Ecto neural progenitor cell (in vitro differentiated cells): ENCODE data around the gene RNU2-63P.
"Not testable (repeated sequence)": the region's sequence is repeated elsewhere in the genome, so short reads cannot be mapped to it uniquely, and the experiment has no call there.

Experiments
- DNase-seq: peaks from one replicate; pipeline ENCODE4 v3.0.0-alpha.2; 2018; ENCODE audit warnings: low spot score

Gene RNU2-63P

GRCh38 chr2:88028931-88029330 is 12.6 kb upstream of the RNU2-63P start:
- DNase-seq: no peak

GRCh38 chr2:88027697-88028389 is 11.5 kb upstream of the RNU2-63P start:
- no peak for DNase-seq

- DNase-seq: peak; percentile 69
These were observed 8.2 kb upstream of the RNU2-63P start for GRCh38 chr2:88024509-88024908.

GRCh38 chr2:88022669-88022921 is 6.2 kb upstream of the RNU2-63P start:
- no peak for DNase-seq

GRCh38 chr2:88019985-88020384 is 3.6 kb upstream of the RNU2-63P start:
- DNase-seq: no peak

GRCh38 chr2:88018909-88019308 is 2.6 kb upstream of the RNU2-63P start:
- no peak for DNase-seq

GRCh38 chr2:88018077-88018805 is 1.9 kb upstream of the RNU2-63P start:
- DNase-seq: not testable (repeated sequence)

GRCh38 chr2:88017780-88018038 is 1.4 kb upstream of the RNU2-63P start:
- DNase-seq: not testable (repeated sequence)

- peak; percentile 54 for DNase-seq
These were observed 823 bp upstream of the RNU2-63P start for GRCh38 chr2:88016960-88017779.

GRCh38 chr2:88011011-88011410 is 5.3 kb downstream of the RNU2-63P start:
- no peak for DNase-seq

GRCh38 chr2:88010136-88010535 is 6.2 kb downstream of the RNU2-63P start:
- no peak for DNase-seq

- DNase-seq: no peak
These were observed 9.4 kb downstream of the RNU2-63P start for GRCh38 chr2:88006912-88007439.

GRCh38 chr2:88005776-88006175 is 10.6 kb downstream of the RNU2-63P start:
- DNase-seq: no peak

GRCh38 chr2:88003074-88003755 is 13.1 kb downstream of the RNU2-63P start:
- DNase-seq: peak; percentile 63

GRCh38 chr2:88002359-88002707 is 14.0 kb downstream of the RNU2-63P start:
- no peak for DNase-seq

- DNase-seq: not testable (repeated sequence)
These were observed 15.9 kb downstream of the RNU2-63P start for GRCh38 chr2:88000474-88000873.

- DNase-seq: no peak
These were observed 19.8 kb downstream of the RNU2-63P start for GRCh38 chr2:87996570-87996969.

- no peak for DNase-seq
These were observed 20.6 kb downstream of the RNU2-63P start for GRCh38 chr2:87995756-87996155.

GRCh38 chr2:87994304-87994850 is 22.0 kb downstream of the RNU2-63P start:
- DNase-seq: not testable (repeated sequence)

- DNase-seq: not testable (repeated sequence)
These were observed 23.8 kb downstream of the RNU2-63P start for GRCh38 chr2:87992569-87992968.

- DNase-seq: not testable (repeated sequence)
These were observed 28.9 kb downstream of the RNU2-63P start for GRCh38 chr2:87987473-87987872.

- not testable (repeated sequence) for DNase-seq
These were observed 30.4 kb downstream of the RNU2-63P start for GRCh38 chr2:87985902-87986301.
